Measurements from ENCODE around the gene RPL13A.

RPL13A gene

DNA sequence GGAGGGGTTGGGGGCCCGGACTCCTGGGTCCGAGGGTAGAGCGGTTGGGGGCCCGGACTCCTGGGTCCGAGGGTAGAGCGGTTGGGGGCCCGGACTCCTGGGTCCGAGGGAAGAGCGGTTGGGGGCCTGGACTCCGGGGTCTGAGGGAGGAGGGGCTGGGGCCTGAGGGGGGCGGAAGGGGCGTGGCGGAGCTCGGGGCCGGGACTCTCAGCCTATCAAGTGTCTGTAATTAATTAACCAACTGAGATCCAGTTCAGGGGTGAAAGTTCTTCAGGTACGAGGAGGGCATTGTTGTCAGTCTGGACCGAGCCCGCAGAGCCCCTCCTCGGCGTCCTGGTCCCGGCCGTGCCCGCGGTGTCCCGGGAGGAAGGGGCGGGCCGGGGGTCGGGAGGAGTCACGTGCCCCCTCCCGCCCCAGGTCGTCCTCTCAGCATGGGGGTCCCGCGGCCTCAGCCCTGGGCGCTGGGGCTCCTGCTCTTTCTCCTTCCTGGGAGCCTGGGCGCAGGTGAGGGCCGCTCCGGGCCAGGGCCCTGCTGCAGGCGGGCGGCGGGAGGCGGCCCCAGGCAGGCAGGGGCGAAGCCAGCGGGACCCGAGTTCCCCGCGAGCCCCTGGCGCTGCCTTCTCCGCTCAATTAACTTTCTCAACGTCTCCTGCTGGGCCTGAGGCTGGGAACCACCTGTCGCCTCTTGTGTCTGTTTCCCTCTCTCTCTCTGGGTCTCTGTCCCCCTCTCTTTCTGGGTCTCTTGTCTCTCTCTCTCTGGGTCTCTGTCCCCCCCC is 25.8 kb downstream of the RPL13A start:
- no peak overlapping the region for H2BK15ac ChIP-seq (replicated peaks; ENCODE audit: low read depth)
- no peaks in the 10 kb centered on the region for H3K36me3 ChIP-seq (ENCODE audit: control insufficient read depth, insufficient read depth, low read length)
- H3K9ac ChIP-seq (ENCODE audit: low read length), result peak overlapping the region; percentile 75
- H4K8ac ChIP-seq (ENCODE audit: low read depth, low read length), result peak overlapping the region; percentile 91
- H3K79me1 ChIP-seq (ENCODE audit: low read length), result no peaks in the 10 kb centered on the region
- H3K56ac ChIP-seq (ENCODE audit: low read length), result peak overlapping the region; percentile 90
- H2BK5ac ChIP-seq (ENCODE audit: low read length), result no peak overlapping the region
- H3K4ac ChIP-seq (ENCODE audit: low read depth, low read length), result peak overlapping the region; percentile 38
- H3K4me2 ChIP-seq (ENCODE audit: low read length), result peak overlapping the region; percentile 59
- no peaks in the 10 kb centered on the region for H3K27me3 ChIP-seq (ENCODE audit: insufficient read depth, low read length, poor library complexity)
- H3K18ac ChIP-seq (ENCODE audit: low read length), result peak overlapping the region; percentile 55
- peak; percentile 56 for DNase-seq
- H3K79me2 ChIP-seq (ENCODE audit: control insufficient read depth, insufficient read depth, low read length), result no peaks in the 10 kb centered on the region
- no CpG with 5 or more reads among the region's 50 CpGs for WGBS (ENCODE audit: extremely low coverage, insufficient coverage, low lambda C conversion rate)
- no peak overlapping the region for H2BK120ac ChIP-seq (ENCODE audit: low read depth, low read length)
- no peak overlapping the region for H4K5ac ChIP-seq (ENCODE audit: low read length)
- H3K4me3 ChIP-seq (ENCODE audit: low read length), result peak overlapping the region; percentile 49
- no peak overlapping the region for H2AK5ac ChIP-seq (ENCODE audit: low read length)
- H3K27ac ChIP-seq (ENCODE audit: low read depth, low read length), result peak overlapping the region; percentile 89
- H3K4me1 ChIP-seq (ENCODE audit: control insufficient read depth, low read depth, low read length), result no peaks in the 10 kb centered on the region
- no peak overlapping the region for H3K23ac ChIP-seq (ENCODE audit: low read length)

DNA sequence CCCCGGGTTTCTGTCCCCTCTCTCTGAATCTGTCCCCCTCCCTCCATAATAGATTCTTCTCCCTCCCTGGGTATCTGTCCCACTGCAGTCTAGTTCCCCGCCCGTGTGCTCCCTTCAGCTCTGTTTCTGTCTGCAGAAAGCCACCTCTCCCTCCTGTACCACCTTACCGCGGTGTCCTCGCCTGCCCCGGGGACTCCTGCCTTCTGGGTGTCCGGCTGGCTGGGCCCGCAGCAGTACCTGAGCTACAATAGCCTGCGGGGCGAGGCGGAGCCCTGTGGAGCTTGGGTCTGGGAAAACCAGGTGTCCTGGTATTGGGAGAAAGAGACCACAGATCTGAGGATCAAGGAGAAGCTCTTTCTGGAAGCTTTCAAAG is 26.3 kb downstream of the RPL13A start:
- H4K5ac ChIP-seq (ENCODE audit: low read length), result no peak overlapping the region
- H3K9ac ChIP-seq (ENCODE audit: low read length), result peak overlapping the region; percentile 39
- no peaks in the 10 kb centered on the region for H3K27me3 ChIP-seq (ENCODE audit: insufficient read depth, low read length, poor library complexity)
- H3K56ac ChIP-seq (ENCODE audit: low read length), result no peak overlapping the region
- H3K23ac ChIP-seq (ENCODE audit: low read length), result no peak overlapping the region
- H3K4me3 ChIP-seq (ENCODE audit: low read length), result no peak overlapping the region
- no peak overlapping the region for H3K4me2 ChIP-seq (ENCODE audit: low read length)
- H3K18ac ChIP-seq (ENCODE audit: low read length), result no peak overlapping the region
- H2BK15ac ChIP-seq (replicated peaks; ENCODE audit: low read depth), result no peak overlapping the region
- WGBS (ENCODE audit: extremely low coverage, insufficient coverage, low lambda C conversion rate), result no CpG with 5 or more reads among the region's 12 CpGs
- H3K27ac ChIP-seq (ENCODE audit: low read depth, low read length), result no peak overlapping the region
- H3K79me1 ChIP-seq (ENCODE audit: low read length), result no peaks in the 10 kb centered on the region
- H2BK5ac ChIP-seq (ENCODE audit: low read length), result no peak overlapping the region
- no peak overlapping the region for H4K8ac ChIP-seq (ENCODE audit: low read depth, low read length)
- H2AK5ac ChIP-seq (ENCODE audit: low read length), result no peak overlapping the region
- H2BK120ac ChIP-seq (ENCODE audit: low read depth, low read length), result no peak overlapping the region
- no peaks in the 10 kb centered on the region for H3K36me3 ChIP-seq (ENCODE audit: control insufficient read depth, insufficient read depth, low read length)
- DNase-seq, result no peak
- H3K79me2 ChIP-seq (ENCODE audit: control insufficient read depth, insufficient read depth, low read length), result no peaks in the 10 kb centered on the region
- H3K4ac ChIP-seq (ENCODE audit: low read depth, low read length), result no peak overlapping the region
- H3K4me1 ChIP-seq (ENCODE audit: control insufficient read depth, low read depth, low read length), result no peaks in the 10 kb centered on the region

DNA sequence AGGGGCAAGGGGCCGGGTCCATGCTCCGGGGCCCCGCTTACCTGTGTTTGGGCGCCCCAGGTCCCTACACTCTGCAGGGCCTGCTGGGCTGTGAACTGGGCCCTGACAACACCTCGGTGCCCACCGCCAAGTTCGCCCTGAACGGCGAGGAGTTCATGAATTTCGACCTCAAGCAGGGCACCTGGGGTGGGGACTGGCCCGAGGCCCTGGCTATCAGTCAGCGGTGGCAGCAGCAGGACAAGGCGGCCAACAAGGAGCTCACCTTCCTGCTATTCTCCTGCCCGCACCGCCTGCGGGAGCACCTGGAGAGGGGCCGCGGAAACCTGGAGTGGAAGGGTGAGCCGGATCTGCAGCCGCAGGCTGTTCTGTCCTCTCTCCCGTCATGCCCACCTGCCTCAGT is 26.7 kb downstream of the RPL13A start:
- Histone ChIP-seq H3K4ac (ENCODE audit: low read depth, low read length) (no peak overlapping the region), H3K9ac (ENCODE audit: low read length) (no peak overlapping the region), H3K18ac (ENCODE audit: low read length) (no peak overlapping the region), H2BK15ac (replicated peaks; ENCODE audit: low read depth) (no peak overlapping the region), H3K56ac (ENCODE audit: low read length) (no peak overlapping the region), H2BK120ac (ENCODE audit: low read depth, low read length) (no peak overlapping the region), H3K36me3 (ENCODE audit: control insufficient read depth, insufficient read depth, low read length) (no peaks in the 10 kb centered on the region), H3K27ac (ENCODE audit: low read depth, low read length) (no peak overlapping the region), H3K27me3 (ENCODE audit: insufficient read depth, low read length, poor library complexity) (no peaks in the 10 kb centered on the region), H2AK5ac (ENCODE audit: low read length) (no peak overlapping the region), H3K79me2 (ENCODE audit: control insufficient read depth, insufficient read depth, low read length) (no peaks in the 10 kb centered on the region), H3K4me1 (ENCODE audit: control insufficient read depth, low read depth, low read length) (no peaks in the 10 kb centered on the region), H3K23ac (ENCODE audit: low read length) (no peak overlapping the region), H3K79me1 (ENCODE audit: low read length) (no peaks in the 10 kb centered on the region), H3K4me3 (ENCODE audit: low read length) (no peak overlapping the region), H3K4me2 (ENCODE audit: low read length) (no peak overlapping the region), H4K5ac (ENCODE audit: low read length) (no peak overlapping the region), H4K8ac (ENCODE audit: low read depth, low read length) (no peak overlapping the region), H2BK5ac (ENCODE audit: low read length) (no peak overlapping the region)
- no peak for DNase-seq
- no CpG with 5 or more reads among the region's 21 CpGs for WGBS (ENCODE audit: extremely low coverage, insufficient coverage, low lambda C conversion rate)

DNA sequence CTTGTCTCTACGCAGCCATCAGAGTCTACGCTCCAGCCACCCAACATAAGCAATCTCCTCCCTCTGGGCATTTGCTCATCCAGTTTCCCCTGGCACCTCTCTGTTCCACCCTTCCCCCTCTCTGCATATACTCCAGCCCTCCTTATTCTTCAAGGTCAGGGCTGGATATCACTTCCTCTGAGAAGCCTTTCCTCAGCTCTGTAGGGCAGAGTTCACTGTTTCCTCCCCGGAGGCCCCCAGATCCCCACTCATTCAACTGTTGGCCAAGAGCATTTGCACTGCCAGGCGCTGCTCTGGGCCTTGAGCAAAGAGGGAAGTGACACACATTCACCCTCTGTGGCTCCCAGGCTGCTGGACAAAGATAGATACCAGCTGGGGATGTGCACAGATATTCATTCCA is 28.4 kb downstream of the RPL13A start:
- no peak overlapping the region for H3K27ac ChIP-seq (ENCODE audit: low read depth, low read length)
- no CpG with 5 or more reads among the region's 4 CpGs for WGBS (ENCODE audit: extremely low coverage, insufficient coverage, low lambda C conversion rate)

DNA sequence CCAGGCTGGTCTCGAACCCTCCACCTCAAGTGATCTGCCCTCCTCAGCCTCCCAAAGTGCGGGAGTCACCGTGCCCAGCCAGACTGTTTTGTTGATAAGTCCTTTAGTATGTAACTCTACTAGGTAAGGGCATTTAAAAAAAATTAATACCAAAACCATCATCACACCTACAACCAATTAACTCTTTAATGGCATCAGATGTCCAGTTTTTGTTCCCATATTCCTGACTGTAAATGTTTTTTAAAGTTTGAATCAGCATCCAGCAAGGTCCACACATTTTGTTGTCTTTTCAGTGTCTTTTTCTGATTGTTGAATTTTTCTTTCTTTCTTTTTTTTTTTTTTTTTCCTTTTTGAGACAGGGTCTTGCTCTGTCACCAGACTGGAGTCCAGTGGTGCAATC is 30.6 kb downstream of the RPL13A start:
- Histone ChIP-seq H4K5ac (ENCODE audit: low read length) (no peak overlapping the region), H3K4me3 (ENCODE audit: low read length) (no peak overlapping the region), H2BK120ac (ENCODE audit: low read depth, low read length) (no peak overlapping the region), H3K79me2 (ENCODE audit: control insufficient read depth, insufficient read depth, low read length) (no peaks in the 10 kb centered on the region), H4K8ac (ENCODE audit: low read depth, low read length) (no peak overlapping the region), H3K23ac (ENCODE audit: low read length) (no peak overlapping the region), H3K18ac (ENCODE audit: low read length) (no peak overlapping the region), H3K4me1 (ENCODE audit: control insufficient read depth, low read depth, low read length) (no peaks in the 10 kb centered on the region), H3K4ac (ENCODE audit: low read depth, low read length) (no peak overlapping the region), H3K27me3 (ENCODE audit: insufficient read depth, low read length, poor library complexity) (no peaks in the 10 kb centered on the region), H3K4me2 (ENCODE audit: low read length) (no peak overlapping the region), H3K9ac (ENCODE audit: low read length) (no peak overlapping the region), H2AK5ac (ENCODE audit: low read length) (no peak overlapping the region), H3K27ac (ENCODE audit: low read depth, low read length) (no peak overlapping the region), H2BK15ac (replicated peaks; ENCODE audit: low read depth) (no peak overlapping the region), H2BK5ac (ENCODE audit: low read length) (no peak overlapping the region), H3K56ac (ENCODE audit: low read length) (no peak overlapping the region), H3K36me3 (ENCODE audit: control insufficient read depth, insufficient read depth, low read length) (no peaks in the 10 kb centered on the region), H3K79me1 (ENCODE audit: low read length) (no peaks in the 10 kb centered on the region)
- no CpG with 5 or more reads among the region's 3 CpGs for WGBS (ENCODE audit: extremely low coverage, insufficient coverage, low lambda C conversion rate)
- DNase-seq, result no peak

More for the DNA sequence above, 28.4 kb downstream of the RPL13A start:
- no peaks in the 10 kb centered on the region for H3K79me1 ChIP-seq (ENCODE audit: low read length)
- no peak overlapping the region for H3K56ac ChIP-seq (ENCODE audit: low read length)
- no peak overlapping the region for H3K4me3 ChIP-seq (ENCODE audit: low read length)
- H2BK15ac ChIP-seq (replicated peaks; ENCODE audit: low read depth), result no peak overlapping the region
- no peak overlapping the region for H3K4me2 ChIP-seq (ENCODE audit: low read length)
- H4K8ac ChIP-seq (ENCODE audit: low read depth, low read length), result no peak overlapping the region
- no peak overlapping the region for H3K4ac ChIP-seq (ENCODE audit: low read depth, low read length)
- no peaks in the 10 kb centered on the region for H3K27me3 ChIP-seq (ENCODE audit: insufficient read depth, low read length, poor library complexity)
- H3K23ac ChIP-seq (ENCODE audit: low read length), result no peak overlapping the region
- no peak overlapping the region for H3K18ac ChIP-seq (ENCODE audit: low read length)
- no peaks in the 10 kb centered on the region for H3K36me3 ChIP-seq (ENCODE audit: control insufficient read depth, insufficient read depth, low read length)
- no peak overlapping the region for H2BK5ac ChIP-seq (ENCODE audit: low read length)
- H3K4me1 ChIP-seq (ENCODE audit: control insufficient read depth, low read depth, low read length), result no peaks in the 10 kb centered on the region
- DNase-seq, result no peak
- no peaks in the 10 kb centered on the region for H3K79me2 ChIP-seq (ENCODE audit: control insufficient read depth, insufficient read depth, low read length)
- no peak overlapping the region for H4K5ac ChIP-seq (ENCODE audit: low read length)
- H2BK120ac ChIP-seq (ENCODE audit: low read depth, low read length), result no peak overlapping the region
- H3K9ac ChIP-seq (ENCODE audit: low read length), result no peak overlapping the region
- no peak overlapping the region for H2AK5ac ChIP-seq (ENCODE audit: low read length)

Measured in mesendoderm (in vitro differentiated cells).